ENCODE data around the gene S100B.

S100B gene

GRCh38 chr21:46567348-46567747, 37.5 kb downstream of the S100B start:
- no peak for DNase-seq
- Histone ChIP-seq H3K36me3 (ENCODE audit: control insufficient read depth, insufficient read depth, low read length) (peaks cover 64% of the 10 kb centered on the region), H3K27me3 (replicated peaks; ENCODE audit: control insufficient read depth, insufficient read depth, low read length, poor library complexity, severe bottlenecking) (no peaks in the 10 kb centered on the region), H3K4me1 (ENCODE audit: control insufficient read depth, insufficient read depth, low read length, poor library complexity, severe bottlenecking) (no peaks in the 10 kb centered on the region), H3K4me3 (ENCODE audit: insufficient read depth, low read depth, low read length, poor library complexity, severe bottlenecking) (no peak overlapping the region), H3K9me3 (ENCODE audit: control insufficient read depth, low read length) (no peaks in the 10 kb centered on the region), H3K27ac (ENCODE audit: insufficient read depth, low read length, poor library complexity, severe bottlenecking) (no peak overlapping the region)

GRCh38 chr21:46564391-46564790, 40.5 kb downstream of the S100B start:
- Histone ChIP-seq H3K4me1 (ENCODE audit: control insufficient read depth, insufficient read depth, low read length, poor library complexity, severe bottlenecking) (peaks cover 23% of the 10 kb centered on the region), H3K27ac (ENCODE audit: insufficient read depth, low read length, poor library complexity, severe bottlenecking) (no peak overlapping the region), H3K9me3 (ENCODE audit: control insufficient read depth, low read length) (no peaks in the 10 kb centered on the region), H3K27me3 (replicated peaks; ENCODE audit: control insufficient read depth, insufficient read depth, low read length, poor library complexity, severe bottlenecking) (no peaks in the 10 kb centered on the region), H3K4me3 (ENCODE audit: insufficient read depth, low read depth, low read length, poor library complexity, severe bottlenecking) (no peak overlapping the region), H3K36me3 (ENCODE audit: control insufficient read depth, insufficient read depth, low read length) (peaks cover 60% of the 10 kb centered on the region)
- DNase-seq, result no peak

GRCh38 chr21:46562964-46563607, 41.8 kb downstream of the S100B start:
- H3K4me3 ChIP-seq (ENCODE audit: insufficient read depth, low read depth, low read length, poor library complexity, severe bottlenecking), result no peak overlapping the region
- H3K4me1 ChIP-seq (ENCODE audit: control insufficient read depth, insufficient read depth, low read length, poor library complexity, severe bottlenecking), result peaks cover 36% of the 10 kb centered on the region
- H3K36me3 ChIP-seq (ENCODE audit: control insufficient read depth, insufficient read depth, low read length), result peaks cover 60% of the 10 kb centered on the region
- no peak for DNase-seq
- no peaks in the 10 kb centered on the region for H3K27me3 ChIP-seq (replicated peaks; ENCODE audit: control insufficient read depth, insufficient read depth, low read length, poor library complexity, severe bottlenecking)
- no peak overlapping the region for H3K27ac ChIP-seq (ENCODE audit: insufficient read depth, low read length, poor library complexity, severe bottlenecking)
- H3K9me3 ChIP-seq (ENCODE audit: control insufficient read depth, low read length), result no peaks in the 10 kb centered on the region

DNA sequence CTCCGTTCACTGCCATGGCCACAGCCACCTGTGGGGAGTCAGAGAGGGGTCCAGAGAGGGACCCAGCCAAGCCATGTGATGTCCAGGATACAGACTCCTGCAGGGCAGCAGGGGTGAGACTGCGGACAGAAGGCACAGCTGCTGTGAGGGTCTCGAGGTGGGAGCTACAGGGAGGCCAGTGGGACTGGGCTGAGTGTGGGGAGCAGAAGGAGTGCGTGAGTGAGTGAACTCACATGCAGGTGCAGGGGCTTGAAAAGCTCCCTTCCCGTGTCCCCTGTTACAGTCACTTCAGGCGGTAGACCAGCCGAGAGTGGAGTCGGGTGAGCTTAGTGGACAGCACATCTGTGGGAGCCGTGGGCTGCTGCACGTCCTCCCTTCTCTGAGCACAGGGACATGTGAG, 42.4 kb downstream of the S100B start:
- H3K36me3 ChIP-seq (ENCODE audit: control insufficient read depth, insufficient read depth, low read length), result peaks cover 58% of the 10 kb centered on the region
- no peaks in the 10 kb centered on the region for H3K27me3 ChIP-seq (replicated peaks; ENCODE audit: control insufficient read depth, insufficient read depth, low read length, poor library complexity, severe bottlenecking)
- peaks cover 39% of the 10 kb centered on the region for H3K4me1 ChIP-seq (ENCODE audit: control insufficient read depth, insufficient read depth, low read length, poor library complexity, severe bottlenecking)
- H3K9me3 ChIP-seq (ENCODE audit: control insufficient read depth, low read length), result no peaks in the 10 kb centered on the region
- no peak for DNase-seq
- no peak overlapping the region for H3K4me3 ChIP-seq (ENCODE audit: insufficient read depth, low read depth, low read length, poor library complexity, severe bottlenecking)
- H3K27ac ChIP-seq (ENCODE audit: insufficient read depth, low read length, poor library complexity, severe bottlenecking), result peak overlapping the region; percentile 16

DNA sequence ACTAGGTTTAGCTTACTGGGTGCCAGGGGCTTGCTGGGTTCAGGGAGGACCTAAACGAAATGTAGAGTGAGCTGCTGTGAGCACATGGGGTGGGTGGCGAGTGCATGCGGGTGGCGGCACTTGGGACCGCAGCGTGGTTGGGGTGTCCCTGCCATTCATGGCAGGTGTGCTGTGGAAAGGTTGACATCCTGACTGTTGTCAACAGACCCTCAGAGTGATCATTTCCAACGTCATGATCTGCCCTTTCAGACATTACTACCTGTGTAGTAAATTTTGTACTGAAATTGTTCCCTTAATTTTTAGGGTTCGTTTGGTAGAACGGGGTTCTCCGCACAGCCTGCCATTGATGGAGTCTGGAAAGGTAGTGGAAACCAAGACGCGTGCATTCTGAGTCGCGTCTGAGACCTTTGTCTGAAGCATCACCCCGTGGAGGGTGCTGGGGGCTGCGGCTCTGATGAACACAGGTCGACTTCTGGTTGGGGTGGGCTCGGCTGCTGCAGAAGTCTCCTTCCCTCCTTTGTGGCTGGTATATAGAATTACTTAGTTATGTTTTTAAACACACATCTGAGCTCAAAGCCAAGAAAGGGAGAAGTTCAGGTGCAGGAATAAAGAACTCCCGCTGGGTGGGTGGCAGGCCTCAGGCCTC, 43.3 kb downstream of the S100B start:
- Histone ChIP-seq H3K4me3 (ENCODE audit: insufficient read depth, low read depth, low read length, poor library complexity, severe bottlenecking) (no peak overlapping the region), H3K36me3 (ENCODE audit: control insufficient read depth, insufficient read depth, low read length) (peaks cover 52% of the 10 kb centered on the region), H3K27me3 (replicated peaks; ENCODE audit: control insufficient read depth, insufficient read depth, low read length, poor library complexity, severe bottlenecking) (no peaks in the 10 kb centered on the region), H3K4me1 (ENCODE audit: control insufficient read depth, insufficient read depth, low read length, poor library complexity, severe bottlenecking) (peaks cover 39% of the 10 kb centered on the region), H3K9me3 (ENCODE audit: control insufficient read depth, low read length) (no peaks in the 10 kb centered on the region), H3K27ac (ENCODE audit: insufficient read depth, low read length, poor library complexity, severe bottlenecking) (peak overlapping the region; percentile 69)
- no peak for DNase-seq

GRCh38 chr21:46560568-46561444, 44.1 kb downstream of the S100B start:
- peaks cover 39% of the 10 kb centered on the region for H3K4me1 ChIP-seq (ENCODE audit: control insufficient read depth, insufficient read depth, low read length, poor library complexity, severe bottlenecking)
- H3K27me3 ChIP-seq (replicated peaks; ENCODE audit: control insufficient read depth, insufficient read depth, low read length, poor library complexity, severe bottlenecking), result no peaks in the 10 kb centered on the region
- H3K27ac ChIP-seq (ENCODE audit: insufficient read depth, low read length, poor library complexity, severe bottlenecking), result peak overlapping the region; percentile 69
- H3K4me3 ChIP-seq (ENCODE audit: insufficient read depth, low read depth, low read length, poor library complexity, severe bottlenecking), result peak overlapping the region; percentile 16
- DNase-seq, result no peak
- H3K36me3 ChIP-seq (ENCODE audit: control insufficient read depth, insufficient read depth, low read length), result peaks cover 46% of the 10 kb centered on the region
- no peaks in the 10 kb centered on the region for H3K9me3 ChIP-seq (ENCODE audit: control insufficient read depth, low read length)

- peak overlapping the region; percentile 69 for H3K27ac ChIP-seq (ENCODE audit: insufficient read depth, low read length, poor library complexity, severe bottlenecking)
- H3K4me3 ChIP-seq (ENCODE audit: insufficient read depth, low read depth, low read length, poor library complexity, severe bottlenecking), result peak overlapping the region; percentile 36
- peaks cover 35% of the 10 kb centered on the region for H3K36me3 ChIP-seq (ENCODE audit: control insufficient read depth, insufficient read depth, low read length)
- H3K27me3 ChIP-seq (replicated peaks; ENCODE audit: control insufficient read depth, insufficient read depth, low read length, poor library complexity, severe bottlenecking), result no peaks in the 10 kb centered on the region
- no peaks in the 10 kb centered on the region for H3K9me3 ChIP-seq (ENCODE audit: control insufficient read depth, low read length)
- DNase-seq, result peak; percentile 31 to 46 (median 39)
- peaks cover 39% of the 10 kb centered on the region for H3K4me1 ChIP-seq (ENCODE audit: control insufficient read depth, insufficient read depth, low read length, poor library complexity, severe bottlenecking)
These were observed 45.4 kb downstream of the S100B start for GRCh38 chr21:46559291-46559983.

- Histone ChIP-seq H3K27me3 (replicated peaks; ENCODE audit: control insufficient read depth, insufficient read depth, low read length, poor library complexity, severe bottlenecking) (no peaks in the 10 kb centered on the region), H3K9me3 (ENCODE audit: control insufficient read depth, low read length) (no peaks in the 10 kb centered on the region), H3K36me3 (ENCODE audit: control insufficient read depth, insufficient read depth, low read length) (peaks cover 21% of the 10 kb centered on the region), H3K4me1 (ENCODE audit: control insufficient read depth, insufficient read depth, low read length, poor library complexity, severe bottlenecking) (peaks cover 53% of the 10 kb centered on the region), H3K27ac (ENCODE audit: insufficient read depth, low read length, poor library complexity, severe bottlenecking) (no peak overlapping the region), H3K4me3 (ENCODE audit: insufficient read depth, low read depth, low read length, poor library complexity, severe bottlenecking) (no peak overlapping the region)
- DNase-seq, result no peak
These were observed 46.9 kb downstream of the S100B start for GRCh38 chr21:46557919-46558392.

DNA sequence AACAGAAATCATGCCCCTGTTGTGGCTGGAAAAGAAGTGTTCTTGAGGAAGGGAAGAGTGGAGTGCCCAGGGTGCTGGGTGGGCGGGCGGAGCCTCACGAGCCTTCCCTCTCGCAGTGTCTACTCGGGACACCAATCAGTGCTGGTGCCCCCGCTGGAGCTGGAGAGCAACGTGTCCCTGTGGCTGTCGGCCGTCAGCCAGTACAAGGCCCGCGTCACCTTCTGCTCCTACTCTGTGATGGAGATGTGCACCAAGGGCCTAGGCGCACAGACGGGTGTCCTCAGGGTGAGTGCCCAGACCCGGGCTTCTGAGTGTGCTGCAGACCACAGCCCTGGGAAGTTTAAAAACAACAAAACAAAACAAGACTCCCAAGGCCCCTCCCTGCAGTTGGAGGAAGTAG, 47.4 kb downstream of the S100B start:
- Histone ChIP-seq H3K4me3 (ENCODE audit: insufficient read depth, low read depth, low read length, poor library complexity, severe bottlenecking) (no peak overlapping the region), H3K27ac (ENCODE audit: insufficient read depth, low read length, poor library complexity, severe bottlenecking) (no peak overlapping the region), H3K36me3 (ENCODE audit: control insufficient read depth, insufficient read depth, low read length) (peaks cover 17% of the 10 kb centered on the region), H3K4me1 (ENCODE audit: control insufficient read depth, insufficient read depth, low read length, poor library complexity, severe bottlenecking) (peaks cover 57% of the 10 kb centered on the region), H3K27me3 (replicated peaks; ENCODE audit: control insufficient read depth, insufficient read depth, low read length, poor library complexity, severe bottlenecking) (no peaks in the 10 kb centered on the region), H3K9me3 (ENCODE audit: control insufficient read depth, low read length) (no peaks in the 10 kb centered on the region)
- no peak for DNase-seq
